Fibroblast of skin of right quadriceps (primary cell): ENCODE data around the gene PCDHB13.
"Not testable (repeated sequence)": the region's sequence is repeated elsewhere in the genome, so short reads cannot be mapped to it uniquely, and the experiment has no call there.

Experiments used
- DNase-seq: peaks from one replicate; pipeline ENCODE4 v3.0.0-alpha.2; 2013

The PCDHB13 gene

DNA sequence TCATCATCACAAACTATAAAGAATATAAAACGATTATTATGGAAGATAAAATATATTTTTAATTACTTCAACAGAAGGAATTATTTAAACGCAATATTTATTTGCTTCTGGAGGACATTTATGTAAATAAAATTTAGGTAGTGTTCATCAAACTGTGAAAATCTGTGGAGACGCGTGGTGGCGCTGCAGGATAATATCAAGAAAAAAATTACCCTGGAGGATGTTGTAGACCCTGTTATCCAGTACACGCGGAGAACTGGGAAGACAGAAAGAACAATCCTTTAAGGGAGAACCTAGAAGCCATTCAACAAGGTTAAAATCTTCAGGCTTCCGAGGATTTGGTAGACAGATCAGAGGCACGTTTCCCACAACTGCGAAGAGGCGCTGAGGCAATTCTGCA, 5.2 kb upstream of the PCDHB13 start, which contains the start of gene PCDHB12:
Gene PCDHB12, plus strand, starts transcription at position 242 of the 400 bp plus-strand sequence. CDS start 189 bp downstream, outside the sequence.
- DNase-seq: no peak

DNA sequence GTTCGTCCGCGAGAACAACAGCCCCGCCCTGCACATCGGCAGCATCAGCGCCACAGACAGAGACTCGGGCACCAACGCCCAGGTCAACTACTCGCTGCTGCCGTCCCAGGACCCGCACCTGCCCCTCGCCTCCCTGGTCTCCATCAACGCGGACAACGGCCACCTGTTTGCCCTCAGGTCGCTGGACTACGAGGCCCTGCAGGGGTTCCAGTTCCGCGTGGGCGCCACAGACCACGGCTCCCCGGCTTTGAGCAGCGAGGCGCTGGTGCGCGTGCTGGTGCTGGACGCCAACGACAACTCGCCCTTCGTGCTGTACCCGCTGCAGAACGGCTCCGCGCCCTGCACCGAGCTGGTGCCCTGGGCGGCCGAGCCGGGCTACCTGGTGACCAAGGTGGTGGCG, 3.4 kb upstream of the PCDHB13 start:
- not testable (repeated sequence) for DNase-seq

DNA sequence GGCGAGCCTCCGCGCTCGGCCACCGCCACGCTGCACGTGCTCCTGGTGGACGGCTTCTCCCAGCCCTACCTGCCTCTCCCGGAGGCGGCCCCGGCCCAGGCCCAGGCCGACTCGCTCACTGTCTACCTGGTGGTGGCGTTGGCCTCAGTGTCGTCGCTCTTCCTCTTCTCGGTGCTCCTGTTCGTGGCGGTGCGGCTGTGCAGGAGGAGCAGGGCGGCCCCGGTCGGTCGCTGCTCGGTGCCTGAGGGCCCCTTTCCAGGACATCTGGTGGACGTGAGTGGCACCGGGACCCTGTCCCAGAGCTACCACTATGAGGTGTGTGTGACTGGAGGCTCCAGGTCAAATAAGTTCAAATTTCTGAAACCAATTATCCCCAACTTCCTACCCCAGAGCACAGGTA, 2.9 kb upstream of the PCDHB13 start:
- not testable (repeated sequence) for DNase-seq

DNA sequence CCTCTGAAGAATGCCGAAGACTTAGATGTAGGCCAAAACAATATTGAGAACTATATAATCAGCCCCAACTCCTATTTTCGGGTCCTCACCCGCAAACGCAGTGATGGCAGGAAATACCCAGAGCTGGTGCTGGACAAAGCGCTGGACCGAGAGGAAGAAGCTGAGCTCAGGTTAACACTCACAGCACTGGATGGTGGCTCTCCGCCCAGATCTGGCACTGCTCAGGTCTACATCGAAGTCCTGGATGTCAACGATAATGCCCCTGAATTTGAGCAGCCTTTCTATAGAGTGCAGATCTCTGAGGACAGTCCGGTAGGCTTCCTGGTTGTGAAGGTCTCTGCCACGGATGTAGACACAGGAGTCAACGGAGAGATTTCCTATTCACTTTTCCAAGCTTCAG, 864 bp downstream of the PCDHB13 start:
- DNase-seq: not testable (repeated sequence)

DNA sequence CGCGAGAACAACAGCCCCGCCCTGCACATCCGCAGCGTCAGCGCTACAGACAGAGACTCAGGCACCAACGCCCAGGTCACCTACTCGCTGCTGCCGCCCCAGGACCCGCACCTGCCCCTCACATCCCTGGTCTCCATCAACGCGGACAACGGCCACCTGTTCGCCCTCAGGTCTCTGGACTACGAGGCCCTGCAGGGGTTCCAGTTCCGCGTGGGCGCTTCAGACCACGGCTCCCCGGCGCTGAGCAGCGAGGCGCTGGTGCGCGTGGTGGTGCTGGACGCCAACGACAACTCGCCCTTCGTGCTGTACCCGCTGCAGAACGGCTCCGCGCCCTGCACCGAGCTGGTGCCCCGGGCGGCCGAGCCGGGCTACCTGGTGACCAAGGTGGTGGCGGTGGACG, 1.8 kb downstream of the PCDHB13 start:
- not testable (repeated sequence) for DNase-seq

DNA sequence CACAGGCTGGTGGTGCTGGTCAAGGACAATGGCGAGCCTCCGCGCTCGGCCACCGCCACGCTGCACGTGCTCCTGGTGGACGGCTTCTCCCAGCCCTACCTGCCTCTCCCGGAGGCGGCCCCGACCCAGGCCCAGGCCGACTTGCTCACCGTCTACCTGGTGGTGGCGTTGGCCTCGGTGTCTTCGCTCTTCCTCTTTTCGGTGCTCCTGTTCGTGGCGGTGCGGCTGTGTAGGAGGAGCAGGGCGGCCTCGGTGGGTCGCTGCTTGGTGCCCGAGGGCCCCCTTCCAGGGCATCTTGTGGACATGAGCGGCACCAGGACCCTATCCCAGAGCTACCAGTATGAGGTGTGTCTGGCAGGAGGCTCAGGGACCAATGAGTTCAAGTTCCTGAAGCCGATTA, 2.3 kb downstream of the PCDHB13 start:
- not testable (repeated sequence) for DNase-seq

DNA sequence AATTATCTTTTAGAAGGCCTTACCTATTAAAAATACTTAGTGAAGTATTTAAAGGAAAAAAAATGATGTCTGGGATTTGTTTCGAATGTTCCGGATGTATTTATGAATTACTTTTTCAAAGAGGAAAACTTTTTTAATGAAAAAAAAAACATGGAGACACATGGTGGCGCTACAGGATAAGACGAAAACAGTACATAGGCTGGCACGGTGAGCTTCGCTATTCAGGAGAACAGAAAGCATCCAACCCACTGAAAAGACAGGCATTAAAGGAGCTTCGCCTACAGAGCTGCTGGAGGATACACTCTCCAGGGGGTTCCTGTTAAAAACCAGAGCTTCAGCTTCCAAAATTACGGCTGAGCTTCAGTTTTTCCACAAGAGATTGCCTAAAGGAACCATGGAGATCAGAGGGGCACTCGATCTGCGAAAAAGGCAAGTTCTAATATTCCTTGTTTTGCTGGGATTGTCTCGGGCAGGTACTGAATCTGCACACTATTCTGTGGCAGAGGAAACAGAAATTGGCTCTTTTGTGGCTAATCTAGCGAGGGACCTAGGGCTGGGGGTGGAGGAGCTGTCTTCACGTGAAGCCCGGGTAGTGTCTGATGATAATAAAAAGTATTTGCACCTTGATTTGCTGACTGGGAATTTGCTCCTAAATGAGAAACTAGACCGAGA, 9.5 kb downstream of the PCDHB13 start, which contains the start of gene PCDHB14:
Gene PCDHB14, plus strand, starts transcription at position 232 of the 672 bp plus-strand sequence. Its CDS starts 163 bp downstream, at position 395.
- no peak for DNase-seq

DNA sequence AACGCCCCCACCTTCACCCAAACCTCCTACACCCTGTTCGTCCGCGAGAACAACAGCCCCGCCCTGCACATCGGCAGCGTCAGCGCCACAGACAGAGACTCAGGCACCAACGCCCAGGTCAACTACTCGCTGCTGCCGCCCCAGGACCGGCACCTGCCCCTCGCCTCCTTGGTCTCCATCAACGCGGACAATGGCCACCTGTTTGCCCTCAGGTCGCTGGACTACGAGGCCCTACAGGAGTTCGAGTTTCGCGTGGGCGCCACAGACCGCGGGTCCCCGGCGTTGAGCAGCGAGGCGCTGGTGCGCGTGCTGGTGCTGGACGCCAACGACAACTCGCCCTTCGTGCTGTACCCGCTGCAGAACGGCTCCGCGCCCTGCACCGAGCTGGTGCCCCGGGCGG, 11.1 kb downstream of the PCDHB13 start:
- not testable (repeated sequence) for DNase-seq

DNA sequence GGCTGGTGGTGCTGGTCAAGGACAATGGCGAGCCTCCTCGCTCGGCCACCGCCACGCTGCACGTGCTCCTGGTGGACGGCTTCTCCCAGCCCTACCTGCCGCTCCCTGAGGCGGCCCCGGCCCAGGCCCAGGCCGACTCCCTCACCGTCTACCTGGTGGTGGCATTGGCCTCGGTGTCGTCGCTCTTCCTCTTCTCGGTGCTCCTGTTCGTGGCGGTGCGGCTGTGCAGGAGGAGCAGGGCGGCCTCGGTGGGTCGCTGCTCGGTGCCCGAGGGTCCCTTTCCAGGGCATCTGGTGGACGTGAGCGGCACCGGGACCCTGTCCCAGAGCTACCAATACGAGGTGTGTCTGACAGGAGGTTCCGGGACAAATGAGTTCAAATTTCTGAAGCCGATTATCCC, 11.7 kb downstream of the PCDHB13 start:
- not testable (repeated sequence) for DNase-seq

DNA sequence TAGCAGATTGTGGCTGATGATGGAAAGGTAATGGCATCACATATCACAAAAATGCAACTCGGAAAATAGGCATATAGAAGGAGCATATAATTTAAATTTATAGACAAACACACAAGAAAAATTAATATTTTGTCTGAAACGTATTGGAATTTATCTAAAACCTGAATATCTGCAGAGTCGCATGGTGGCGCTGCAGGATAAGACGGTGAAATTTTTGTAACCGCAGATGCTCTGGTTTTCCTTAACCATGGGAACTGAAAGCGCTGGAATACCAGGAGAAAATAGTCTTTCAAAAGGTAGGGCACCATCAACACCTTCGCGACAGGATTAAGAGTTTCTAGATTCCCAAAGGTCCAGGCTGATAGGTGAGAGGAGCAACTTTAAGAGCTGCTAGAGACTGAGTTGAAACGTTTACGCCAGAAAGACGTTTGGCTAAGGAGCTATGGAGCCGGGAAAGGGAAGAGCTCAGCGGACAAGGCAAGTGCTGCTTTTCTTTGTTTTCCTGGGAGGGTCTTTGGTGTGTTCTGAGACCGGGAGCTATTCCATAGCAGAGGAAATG, 20.5 kb downstream of the PCDHB13 start:
- DNase-seq: no peak

DNA sequence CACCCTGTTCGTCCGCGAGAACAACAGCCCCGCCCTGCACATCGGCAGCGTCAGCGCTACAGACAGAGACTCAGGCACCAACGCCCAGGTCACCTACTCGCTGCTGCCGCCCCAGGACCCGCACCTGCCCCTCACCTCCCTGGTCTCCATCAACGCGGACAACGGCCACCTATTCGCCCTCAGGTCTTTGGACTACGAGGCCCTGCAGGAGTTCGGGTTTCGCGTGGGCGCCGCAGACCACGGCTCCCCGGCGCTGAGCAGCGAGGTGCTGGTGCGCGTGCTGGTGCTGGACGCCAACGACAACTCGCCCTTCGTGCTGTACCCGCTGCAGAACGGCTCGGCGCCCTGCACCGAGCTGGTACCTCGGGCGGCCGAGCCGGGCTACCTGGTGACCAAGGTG, 22.2 kb downstream of the PCDHB13 start:
- not testable (repeated sequence) for DNase-seq

DNA sequence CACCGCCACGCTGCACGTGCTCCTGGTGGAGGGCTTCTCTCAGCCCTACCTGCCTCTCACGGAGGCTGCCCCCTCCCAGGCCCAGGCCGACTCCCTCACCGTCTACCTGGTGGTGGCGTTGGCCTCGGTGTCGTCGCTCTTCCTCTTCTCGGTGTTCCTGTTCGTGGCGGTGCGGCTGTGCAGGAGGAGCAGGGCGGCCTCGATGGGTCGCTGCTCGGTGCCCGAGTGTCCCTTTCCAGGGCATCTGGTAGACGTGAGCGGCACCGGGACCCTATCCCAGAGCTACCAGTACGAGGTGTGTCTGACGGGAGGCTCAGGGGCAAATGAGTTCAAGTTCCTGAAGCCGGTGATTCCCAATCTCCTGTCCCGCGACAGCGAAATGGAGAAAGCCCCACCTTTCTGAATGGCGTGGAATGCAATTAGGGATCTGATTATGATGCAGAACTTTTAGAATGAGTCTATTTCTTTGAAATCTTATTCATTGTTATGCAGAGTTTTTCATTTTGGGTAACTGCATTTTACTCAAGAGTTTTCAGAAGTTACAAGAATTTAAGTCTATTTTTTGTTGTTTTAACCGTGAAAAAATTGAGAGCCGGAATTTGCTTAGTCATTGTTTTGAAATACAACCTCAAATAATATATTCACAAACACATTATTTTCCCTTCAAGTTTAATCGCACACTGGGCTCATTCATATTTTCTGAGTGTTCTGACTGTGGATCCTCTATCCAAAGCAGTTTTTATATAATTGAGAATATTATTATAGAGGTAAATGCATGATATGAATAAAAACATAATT, 23.0 kb downstream of the PCDHB13 start:
- DNase-seq: no peak

DNA sequence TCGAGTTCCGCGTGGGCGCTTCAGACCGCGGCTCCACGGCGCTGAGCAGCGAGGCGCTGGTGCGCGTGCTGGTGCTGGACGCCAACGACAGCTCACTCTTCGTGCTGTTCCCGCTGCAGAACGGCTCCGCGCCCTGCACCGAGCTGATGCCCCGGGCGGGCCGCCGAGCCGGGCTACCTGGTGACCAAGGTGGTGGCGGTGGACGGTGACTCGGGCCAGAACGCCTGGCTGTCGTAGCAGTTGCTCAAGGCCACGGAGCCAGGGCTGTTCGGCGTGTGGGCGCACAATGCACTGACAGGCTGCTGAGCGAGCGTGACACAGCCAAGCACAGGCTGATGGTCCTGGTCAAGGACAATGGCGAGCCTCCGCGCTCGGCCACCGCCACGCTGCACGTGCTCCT, 27.8 kb downstream of the PCDHB13 start:
- no peak for DNase-seq

DNA sequence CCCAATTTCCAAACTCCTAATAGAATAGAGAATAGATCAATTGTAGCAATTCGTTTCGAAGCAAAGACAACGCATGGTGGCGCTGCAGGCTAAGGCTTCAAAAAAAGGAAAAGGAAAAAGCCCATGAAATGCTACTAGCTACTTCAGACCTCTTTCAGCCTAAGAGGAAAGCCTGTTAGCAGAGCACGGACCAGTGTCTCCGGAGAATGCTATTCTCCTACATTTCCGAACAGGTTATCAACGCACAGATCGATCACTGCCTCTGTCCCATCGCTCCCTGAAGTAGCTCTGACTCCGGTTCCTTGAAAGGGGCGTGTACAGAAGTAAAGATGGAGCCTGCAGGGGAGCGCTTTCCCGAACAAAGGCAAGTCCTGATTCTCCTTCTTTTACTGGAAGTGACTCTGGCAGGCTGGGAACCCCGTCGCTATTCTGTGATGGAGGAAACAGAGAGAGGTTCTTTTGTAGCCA, 31.6 kb downstream of the PCDHB13 start, which contains the start of gene PCDHB15:
Gene PCDHB15, plus strand, starts transcription at position 146 of the 468 bp plus-strand sequence. Its CDS starts 184 bp downstream, at position 330.
- no peak for DNase-seq

DNA sequence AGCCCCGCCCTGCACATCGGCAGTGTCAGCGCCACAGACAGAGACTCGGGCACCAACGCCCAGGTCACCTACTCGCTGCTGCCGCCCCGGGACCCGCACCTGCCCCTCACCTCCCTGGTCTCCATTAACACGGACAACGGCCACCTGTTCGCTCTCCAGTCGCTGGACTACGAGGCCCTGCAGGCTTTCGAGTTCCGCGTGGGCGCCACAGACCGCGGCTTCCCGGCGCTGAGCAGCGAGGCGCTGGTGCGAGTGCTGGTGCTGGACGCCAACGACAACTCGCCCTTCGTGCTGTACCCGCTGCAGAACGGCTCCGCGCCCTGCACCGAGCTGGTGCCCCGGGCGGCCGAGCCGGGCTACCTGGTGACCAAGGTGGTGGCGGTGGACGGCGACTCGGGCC, 33.3 kb downstream of the PCDHB13 start:
- not testable (repeated sequence) for DNase-seq

DNA sequence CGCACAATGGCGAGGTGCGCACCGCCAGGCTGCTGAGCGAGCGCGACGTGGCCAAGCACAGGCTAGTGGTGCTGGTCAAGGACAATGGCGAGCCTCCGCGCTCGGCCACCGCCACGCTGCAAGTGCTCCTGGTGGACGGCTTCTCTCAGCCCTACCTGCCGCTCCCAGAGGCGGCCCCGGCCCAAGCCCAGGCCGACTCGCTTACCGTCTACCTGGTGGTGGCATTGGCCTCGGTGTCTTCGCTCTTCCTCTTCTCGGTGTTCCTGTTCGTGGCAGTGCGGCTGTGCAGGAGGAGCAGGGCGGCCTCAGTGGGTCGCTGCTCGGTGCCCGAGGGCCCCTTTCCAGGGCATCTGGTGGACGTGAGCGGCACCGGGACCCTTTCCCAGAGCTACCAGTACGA, 33.7 kb downstream of the PCDHB13 start:
- DNase-seq: not testable (repeated sequence)

DNA sequence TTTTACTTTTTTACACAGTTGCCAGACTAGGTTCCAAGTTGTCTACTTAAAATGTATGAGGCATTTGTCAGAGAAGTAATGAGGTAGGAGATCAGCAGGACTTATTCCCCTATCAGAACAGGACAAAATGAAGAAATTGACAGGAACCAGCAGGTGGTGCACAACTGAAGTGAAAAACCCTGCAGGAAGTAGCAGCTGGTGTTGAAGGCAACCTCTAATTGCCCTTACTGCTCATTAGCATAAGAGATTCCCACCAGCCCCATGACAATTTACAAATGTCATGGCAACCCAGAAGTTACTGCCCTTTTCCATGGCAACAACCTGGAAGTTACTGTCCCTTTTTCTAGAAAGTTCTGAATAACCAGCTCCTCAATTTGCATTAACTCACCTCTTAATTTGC, 36.9 kb downstream of the PCDHB13 start:
- no peak for DNase-seq

DNA sequence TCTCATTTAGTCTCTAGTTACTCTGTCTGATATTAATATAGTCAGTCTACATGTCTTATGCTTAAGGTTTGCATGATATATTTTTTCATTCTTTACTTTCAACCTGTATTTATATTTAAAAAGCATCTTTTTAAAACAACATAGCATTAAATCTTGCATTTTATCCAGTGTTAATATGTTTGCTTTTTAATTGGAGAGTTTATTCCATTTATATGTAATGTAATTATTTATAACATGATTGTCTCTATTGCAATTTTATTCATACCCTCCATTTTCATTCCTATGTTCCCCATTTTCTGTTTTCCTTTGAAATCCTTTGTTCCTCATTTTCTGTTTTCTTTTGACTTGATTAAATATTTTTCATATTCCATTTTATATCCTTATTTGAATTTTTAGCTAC, 44.7 kb downstream of the PCDHB13 start:
- no peak for DNase-seq

DNA sequence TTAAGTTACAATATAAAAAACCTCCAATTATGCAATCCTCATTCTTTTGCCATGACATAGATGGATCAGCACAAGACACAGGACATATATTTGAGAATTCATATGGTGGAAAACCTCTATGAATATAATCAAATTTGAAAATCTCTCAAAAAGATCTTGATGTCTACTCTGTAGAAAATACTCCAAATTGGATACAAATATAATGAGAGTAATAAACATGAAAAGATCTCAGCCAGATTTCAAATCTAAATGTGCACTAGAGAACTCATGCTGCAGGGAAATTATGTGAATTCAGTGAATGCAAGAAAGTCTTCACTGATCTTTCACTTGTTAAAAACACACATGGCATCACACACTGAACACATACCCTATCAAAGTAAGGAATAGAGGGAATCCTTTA, 45.2 kb downstream of the PCDHB13 start:
- no peak for DNase-seq

DNA sequence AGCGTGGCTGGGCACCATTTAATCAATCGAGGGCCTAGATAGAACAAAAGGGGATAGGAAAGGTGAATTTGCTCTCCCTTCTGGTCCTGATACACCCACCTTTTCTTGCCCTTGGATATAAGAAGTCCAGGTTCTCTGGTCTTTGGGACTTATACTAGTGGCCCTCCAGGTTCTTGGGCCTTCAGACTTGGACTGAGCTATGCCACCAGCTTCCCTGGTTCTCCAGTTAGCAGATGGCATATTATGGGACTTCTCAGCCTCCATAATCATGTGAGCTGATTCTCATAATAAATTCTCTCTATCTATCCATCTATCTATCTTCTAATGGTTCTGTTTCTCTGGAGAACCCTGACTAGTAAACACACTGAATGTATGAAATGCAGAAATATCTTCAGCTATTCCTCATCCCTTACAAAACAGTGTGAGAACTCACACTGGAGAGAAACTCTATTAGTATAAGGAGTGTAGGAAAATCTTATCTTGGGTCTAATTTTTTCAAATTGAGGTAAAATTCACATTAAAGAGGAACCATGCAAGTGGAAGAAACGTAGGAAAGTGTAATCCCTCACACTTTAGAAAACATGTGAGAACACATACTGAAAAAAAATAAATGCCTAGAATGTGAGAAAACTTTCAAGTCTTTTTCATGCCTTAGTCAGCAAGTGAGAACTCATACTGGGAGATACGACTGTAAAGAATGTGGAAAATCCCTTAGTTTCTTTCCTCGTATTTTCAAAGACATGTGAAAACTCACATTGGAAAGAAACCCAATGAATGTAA, 46.9 kb downstream of the PCDHB13 start:
- DNase-seq: no peak

DNA sequence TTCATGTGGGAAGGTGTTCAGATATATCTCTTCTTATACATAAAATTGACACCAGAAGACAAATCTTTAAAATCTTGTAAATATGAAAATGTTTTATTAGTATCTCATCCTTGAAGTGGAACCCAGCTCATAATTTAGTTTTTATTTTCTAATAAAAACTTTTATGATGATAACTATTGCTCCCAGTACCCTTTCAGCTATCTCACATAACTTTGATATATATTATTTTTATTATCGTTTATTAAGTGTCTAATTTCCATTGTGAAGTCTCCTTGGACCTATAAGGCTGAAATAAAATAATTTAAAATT, 47.5 kb downstream of the PCDHB13 start:
- no peak for DNase-seq
